Measurements from ENCODE around the gene TRPV5. TPM values are rescaled to one million over a fixed set of nuclear protein-coding genes. Genes with fewer than 3 reads are reported as not detected.

Gene TRPV5
- total and polyA plus RNA-seq, 2 of the 4 experiments (the other 2 are of a cell fraction), result not detected

DNA sequence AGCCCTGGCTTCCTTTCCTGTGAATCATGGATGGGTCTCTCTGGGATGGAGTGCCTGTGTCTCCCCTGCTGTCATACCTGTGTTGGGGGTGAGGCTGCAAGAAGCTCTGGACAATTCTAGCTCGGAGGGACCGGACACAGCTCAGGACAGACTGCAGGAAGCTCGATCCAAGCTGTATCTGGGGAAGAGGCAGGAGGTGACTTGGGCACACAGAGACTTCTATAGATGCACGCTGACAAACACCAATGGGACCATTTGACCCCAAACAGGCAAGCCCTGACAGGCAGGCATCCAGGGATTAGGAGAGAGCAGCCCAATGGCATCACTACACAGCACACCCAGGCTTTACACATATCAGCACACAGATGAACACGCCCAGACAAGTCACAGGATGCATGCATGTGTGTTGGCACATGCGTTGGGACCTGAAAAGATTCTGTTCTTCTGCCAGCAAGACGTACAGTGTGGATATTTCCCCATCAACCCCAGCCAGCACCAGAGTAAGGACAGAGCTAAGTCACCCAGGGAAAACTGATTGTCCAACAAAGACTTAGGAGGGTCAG, 10.2 kb upstream of the TRPV5 start:
- no peak overlapping the region for H2BK120ac ChIP-seq (ENCODE audit: low read depth, low read length)
- H3K9me1 ChIP-seq (ENCODE audit: insufficient read depth, low read length), result no peaks in the 10 kb centered on the region
- H4K20me1 ChIP-seq (ENCODE audit: insufficient read depth, low read length), result no peaks in the 10 kb centered on the region
- no peak overlapping the region for H4K5ac ChIP-seq (ENCODE audit: low read depth, low read length)
- intact Hi-C loops (cut with micrococcal nuclease), result no loop called here
- peaks cover 14% of the 10 kb centered on the region; the same call in 1 of the 2 replicates for H3K9me3 ChIP-seq (ENCODE audit: control insufficient read depth, insufficient read depth, low read length)
- no peak overlapping the region for H3K23ac ChIP-seq (ENCODE audit: low read depth, low read length)
- ATAC-seq (ENCODE audit: low read depth) (no peak), DNase-seq (no peak)
- no TSS peak for BruUV-seq (replicated peaks)
- H2AFZ ChIP-seq (replicated peaks; ENCODE audit: low read length, poor library complexity), result no peak overlapping the region
- no peak overlapping the region for H2BK20ac ChIP-seq (ENCODE audit: low read depth, low read length)
- H3K27ac ChIP-seq (ENCODE audit: insufficient read depth, low read length), result no peak overlapping the region
- H3K18ac ChIP-seq (ENCODE audit: low read depth, low read length), result no peak overlapping the region
- H3K4me2 ChIP-seq (ENCODE audit: low read depth, low read length), result no peak overlapping the region
- H3K27me3 ChIP-seq (ENCODE audit: control insufficient read depth, insufficient read depth, low read length), result no peaks in the 10 kb centered on the region
- H2AK5ac ChIP-seq (ENCODE audit: low read depth, low read length), result no peak overlapping the region
- H3K4me1 ChIP-seq (ENCODE audit: control insufficient read depth, insufficient read depth, low read length), result no peaks in the 10 kb centered on the region
- no peak overlapping the region for H3K14ac ChIP-seq (replicated peaks; ENCODE audit: low read depth, low read length)
- no peaks in the 10 kb centered on the region for H3K79me1 ChIP-seq (ENCODE audit: low read depth in 1 of 2, low read length in 2 of 2)
- H2BK15ac ChIP-seq (ENCODE audit: low read depth, low read length), result no peak overlapping the region
- ChIA-PET POLR2A (ENCODE audit: unreplicated experiment) (no interaction called here), CTCF (no interaction called here)
- no peak overlapping the region for H3K4me3 ChIP-seq (ENCODE audit: insufficient read depth, low read depth, low read length)
- 20% methylated on average over 1 of the region's 7 CpGs; no CpG with 5 or more reads in 1 of the 2 experiments for WGBS, 2 experiments (ENCODE audit: extremely low coverage in 2 of 2, insufficient read length in 1 of 2)
- no peak overlapping the region for H3K56ac ChIP-seq (ENCODE audit: extremely low read depth, insufficient read depth, low read length)
- no peak overlapping the region for H3K9ac ChIP-seq (ENCODE audit: low read depth, low read length)
- H3K36me3 ChIP-seq (ENCODE audit: control insufficient read depth, insufficient read depth, low read length), result no peaks in the 10 kb centered on the region
- in situ Hi-C loops (cut with MboI; ENCODE audit: low sequenced_read_pairs), result no loop called here
- H2BK5ac ChIP-seq (ENCODE audit: low read depth, low read length, poor library complexity, severe bottlenecking), result no peak overlapping the region
- no peak overlapping the region for H3K4ac ChIP-seq (ENCODE audit: low read depth, low read length)
- TF ChIP-seq MAZ (IDR thresholded peaks at IDR 0.05; ENCODE audit: borderline replicate concordance, low read depth, low read length), result no peak
- TF ChIP-seq, protein P1, sequence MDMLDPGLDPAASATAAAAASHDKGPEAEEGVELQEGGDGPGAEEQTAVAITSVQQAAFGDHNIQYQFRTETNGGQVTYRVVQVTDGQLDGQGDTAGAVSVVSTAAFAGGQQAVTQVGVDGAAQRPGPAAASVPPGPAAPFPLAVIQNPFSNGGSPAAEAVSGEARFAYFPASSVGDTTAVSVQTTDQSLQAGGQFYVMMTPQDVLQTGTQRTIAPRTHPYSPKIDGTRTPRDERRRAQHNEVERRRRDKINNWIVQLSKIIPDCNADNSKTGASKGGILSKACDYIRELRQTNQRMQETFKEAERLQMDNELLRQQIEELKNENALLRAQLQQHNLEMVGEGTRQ (IDR thresholded peaks at IDR 0.05; ENCODE audit: low read depth, low read length), result no peak
- TF ChIP-seq MAFK (IDR thresholded peaks at IDR 0.05; ENCODE audit: low read depth, low read length), result no peak
- TF ChIP-seq CHD1 (IDR thresholded peaks at IDR 0.05; ENCODE audit: low read depth, low read length), result no peak
- TF ChIP-seq, protein P2, sequence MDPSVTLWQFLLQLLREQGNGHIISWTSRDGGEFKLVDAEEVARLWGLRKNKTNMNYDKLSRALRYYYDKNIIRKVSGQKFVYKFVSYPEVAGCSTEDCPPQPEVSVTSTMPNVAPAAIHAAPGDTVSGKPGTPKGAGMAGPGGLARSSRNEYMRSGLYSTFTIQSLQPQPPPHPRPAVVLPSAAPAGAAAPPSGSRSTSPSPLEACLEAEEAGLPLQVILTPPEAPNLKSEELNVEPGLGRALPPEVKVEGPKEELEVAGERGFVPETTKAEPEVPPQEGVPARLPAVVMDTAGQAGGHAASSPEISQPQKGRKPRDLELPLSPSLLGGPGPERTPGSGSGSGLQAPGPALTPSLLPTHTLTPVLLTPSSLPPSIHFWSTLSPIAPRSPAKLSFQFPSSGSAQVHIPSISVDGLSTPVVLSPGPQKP (IDR thresholded peaks at IDR 0.05; ENCODE audit: borderline replicate concordance, low read depth, low read length), result no peak
- no peak for TF ChIP-seq RCOR1 (IDR thresholded peaks at IDR 0.05; ENCODE audit: insufficient replicate concordance, low read length)
- TF ChIP-seq CEBPB (IDR thresholded peaks at IDR 0.05; ENCODE audit: low read depth, low read length), result no peak
- no peak for TF ChIP-seq RFX5 (IDR thresholded peaks at IDR 0.05; ENCODE audit: low read depth, low read length)
- H2AK9ac ChIP-seq (replicated peaks; ENCODE audit: low read depth, low read length, poor library complexity), result no peak overlapping the region
- H4K91ac ChIP-seq (ENCODE audit: insufficient read depth, low read depth, low read length), result no peak overlapping the region
- no peak overlapping the region for H4K8ac ChIP-seq (ENCODE audit: low read depth in 2 of 2, low read length in 2 of 2)
- dilution Hi-C loops (cut with HindIII; ENCODE audit: low sequenced_read_pairs, unreplicated experiment), result no loop called here
